CD4-positive, alpha-beta T cell treated with Interleukin-1 beta for 1 hour (primary cell): ENCODE measurements around the gene PSMG4.
"Not testable (repeated sequence)": the region's sequence is repeated elsewhere in the genome, so short reads cannot be mapped to it uniquely, and the experiment has no call there.

Experiments used
- DNase-seq, 2 donors: peaks; one replicate each; pipeline ENCODE4 v3.0.0-alpha.2; 2020 to 2022

Gene PSMG4

GRCh38 chr6:3230900-3231246 is 27.9 kb upstream of the PSMG4 start:
- DNase-seq, result no peak

DNA sequence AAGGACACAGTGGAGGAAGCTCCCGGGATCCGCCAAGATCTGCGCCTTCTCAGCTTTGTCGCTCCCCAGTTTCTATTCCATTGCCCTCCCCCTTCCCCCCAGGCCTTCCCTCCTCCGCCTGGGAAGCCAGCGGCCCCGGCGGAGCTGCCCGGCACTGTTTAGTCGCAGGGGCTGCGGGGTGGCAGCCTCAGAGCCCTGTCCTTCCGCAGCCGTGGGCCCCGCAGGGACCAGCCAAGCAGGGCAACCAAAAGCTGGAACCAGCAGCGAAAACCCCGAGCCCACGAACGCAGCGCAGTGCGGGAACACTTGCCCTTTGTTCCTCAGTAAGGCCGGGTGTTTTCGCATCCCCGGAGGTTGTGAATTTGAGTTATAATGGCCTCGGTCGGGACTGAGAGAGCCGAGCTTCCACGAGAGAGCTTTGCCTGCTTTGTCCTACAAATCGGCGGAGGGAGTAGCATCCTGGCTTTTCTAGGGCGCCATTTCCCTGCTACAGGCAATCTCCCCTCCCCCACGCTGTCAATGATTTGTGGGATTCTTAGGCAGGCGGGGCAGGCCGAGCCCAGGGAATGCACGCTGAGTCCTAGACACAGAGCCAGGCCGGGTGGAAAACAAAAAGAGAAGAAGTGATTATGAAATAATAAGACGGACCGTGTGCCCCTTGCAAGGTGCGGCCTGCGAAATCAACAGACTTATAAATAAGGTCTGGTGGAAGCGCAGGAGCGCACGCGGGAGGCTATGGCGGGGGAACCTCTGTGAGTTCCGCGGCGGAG is 27.3 kb upstream of the PSMG4 start:
- DNase-seq, result no peak

DNA sequence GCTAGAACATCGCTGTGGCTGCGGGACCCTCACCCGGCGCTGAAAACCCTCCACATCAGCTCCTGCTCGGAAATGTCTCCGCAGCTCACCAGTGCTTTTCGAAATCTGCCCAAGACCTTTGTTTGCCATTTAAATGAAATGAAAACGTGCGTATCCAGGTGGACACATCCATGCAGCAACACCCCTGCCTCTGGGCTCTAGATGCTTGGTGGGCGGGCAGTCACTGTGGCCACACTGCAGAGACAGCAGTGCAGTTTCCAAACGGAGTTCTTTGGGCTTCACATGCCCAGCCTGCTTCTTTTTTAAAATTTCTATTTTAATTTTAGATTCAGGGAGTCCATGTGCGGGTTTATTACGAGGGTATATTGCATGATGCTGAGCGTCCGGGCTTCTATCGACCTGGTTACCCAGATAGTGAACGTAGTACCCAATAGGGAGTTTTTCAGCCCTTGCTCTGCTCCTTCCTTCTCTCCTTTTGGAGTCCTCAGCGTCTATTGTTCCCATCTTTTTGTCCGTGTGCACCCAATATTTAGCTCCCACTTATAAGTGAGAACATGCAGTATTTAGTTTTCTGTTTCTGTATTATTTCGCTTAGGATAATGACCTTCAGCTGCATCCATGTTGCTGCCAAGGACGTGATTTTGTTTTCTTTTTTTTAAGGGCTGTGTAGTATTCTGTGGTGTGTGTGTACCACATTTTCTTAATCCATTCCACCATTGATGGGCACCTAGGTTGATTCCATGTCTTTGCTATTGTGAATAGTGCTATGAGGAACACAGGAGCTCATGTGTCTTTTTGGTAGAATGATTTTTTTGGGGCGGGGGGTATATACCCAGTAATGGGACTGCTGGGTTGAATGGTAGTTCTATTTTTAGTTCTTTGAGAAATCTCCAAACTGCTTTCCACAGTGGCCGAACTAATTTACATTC is 26.5 kb upstream of the PSMG4 start:
- DNase-seq, result no peak

GRCh38 chr6:3233321-3233720 is 25.4 kb upstream of the PSMG4 start:
- DNase-seq, result no peak

DNA sequence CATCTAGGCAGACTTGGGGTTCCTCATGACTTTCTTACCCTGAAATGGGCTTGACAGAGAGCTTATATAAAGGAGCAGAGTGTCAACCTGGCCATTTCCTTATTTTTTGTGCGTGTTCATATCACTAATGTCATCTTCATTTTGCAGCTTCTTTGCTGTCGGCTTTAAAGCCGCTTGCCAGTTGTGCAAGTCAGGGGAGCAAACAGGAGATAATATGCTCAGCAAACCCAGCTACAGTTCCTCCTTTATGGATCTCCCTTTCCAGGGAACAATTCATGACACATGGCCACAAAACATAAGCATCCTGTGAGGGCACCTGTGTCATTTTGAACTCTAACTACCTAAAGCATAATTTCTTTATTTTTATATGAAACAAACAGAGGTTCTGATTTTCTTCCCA is 24.8 kb upstream of the PSMG4 start:
- no peak for DNase-seq

DNA sequence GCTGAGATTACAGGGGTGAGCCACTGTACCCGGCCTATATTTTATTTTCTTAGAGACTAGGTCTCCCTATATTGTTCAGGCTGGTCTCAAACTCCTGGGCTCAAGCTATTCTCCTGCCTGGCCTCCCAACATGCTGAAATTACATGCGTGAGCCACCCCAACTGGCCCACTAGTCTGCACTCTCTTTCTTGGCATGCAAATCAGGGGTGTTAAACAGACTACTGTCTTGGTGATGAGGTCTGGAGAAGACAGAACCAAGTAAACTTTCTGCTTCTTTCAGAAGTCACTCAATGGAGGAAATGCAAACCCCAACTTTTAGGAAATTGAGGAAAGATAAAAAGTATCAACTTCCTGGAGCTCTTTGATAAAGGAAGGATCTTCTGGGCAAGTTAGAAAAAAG is 23.3 kb upstream of the PSMG4 start:
- DNase-seq, result no peak

- DNase-seq, result no peak
Measured at GRCh38 chr6:3236005-3236404, 22.7 kb upstream of the PSMG4 start.

DNA sequence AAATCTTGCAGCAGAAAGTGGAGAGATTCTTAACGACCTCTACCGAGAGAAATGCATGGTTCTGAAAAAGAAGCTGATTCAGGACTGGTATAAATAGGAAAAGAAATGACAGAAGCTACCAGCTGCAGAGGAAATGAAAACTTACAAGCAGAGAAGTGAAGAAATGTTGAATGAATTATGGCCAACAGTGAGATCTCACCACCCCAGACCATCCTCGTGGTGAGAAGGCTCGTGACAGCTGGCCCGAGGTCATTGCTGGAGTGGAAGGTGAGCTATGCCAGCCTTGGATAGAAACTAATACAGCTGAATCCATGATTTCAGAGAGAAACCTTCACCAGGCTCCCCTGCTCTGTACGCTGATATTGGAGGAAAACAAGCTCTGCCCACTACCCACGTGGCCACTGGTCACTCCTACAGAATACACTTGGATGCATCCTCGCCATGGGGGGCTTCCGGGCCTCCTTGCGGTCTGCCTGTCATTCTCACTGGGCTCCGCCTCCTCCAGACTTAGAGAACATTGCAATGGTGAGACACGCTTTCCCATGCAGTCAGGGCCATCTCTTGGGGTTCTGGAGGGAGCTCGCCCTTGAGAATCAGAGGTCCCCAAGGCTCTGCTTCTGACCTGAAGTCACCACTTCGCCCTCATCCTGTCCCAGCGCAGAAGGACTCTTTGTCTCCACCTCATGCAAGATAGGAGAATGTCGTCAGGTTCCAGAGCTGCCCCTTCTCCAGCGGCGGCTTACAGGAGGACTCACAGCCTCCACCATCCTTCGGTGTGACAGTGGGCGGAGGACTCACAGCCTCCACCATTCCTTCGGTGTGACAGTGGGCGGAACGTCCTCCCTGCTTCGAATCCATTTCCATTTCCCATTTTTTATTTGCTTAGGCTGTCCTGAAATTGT is 20.7 kb upstream of the PSMG4 start:
- no peak for DNase-seq

- DNase-seq, result no peak
Measured at GRCh38 chr6:3239110-3239830, 19.5 kb upstream of the PSMG4 start.

DNA sequence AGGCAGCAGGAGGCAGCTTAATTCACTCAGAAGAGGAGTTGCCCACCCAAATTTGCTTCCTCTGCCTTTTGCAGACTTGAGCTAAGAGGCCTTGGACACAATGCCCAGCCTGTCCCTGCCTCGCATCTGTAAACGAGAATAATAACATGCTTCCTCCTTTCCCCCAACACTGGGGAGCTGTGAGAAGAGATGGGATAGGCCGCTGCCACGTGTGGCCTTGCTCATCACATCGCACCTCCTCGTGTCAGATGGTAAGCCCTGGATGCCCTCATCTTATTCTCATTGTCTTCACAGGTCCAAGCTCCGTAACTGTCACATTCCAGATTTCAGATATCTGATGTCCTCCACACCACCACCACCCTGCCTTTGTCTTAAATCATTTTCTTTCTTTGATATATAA is 18.2 kb upstream of the PSMG4 start:
- no peak for DNase-seq

- DNase-seq, result not testable (repeated sequence)
Measured at GRCh38 chr6:3241745-3242144, 17.0 kb upstream of the PSMG4 start.

DNA sequence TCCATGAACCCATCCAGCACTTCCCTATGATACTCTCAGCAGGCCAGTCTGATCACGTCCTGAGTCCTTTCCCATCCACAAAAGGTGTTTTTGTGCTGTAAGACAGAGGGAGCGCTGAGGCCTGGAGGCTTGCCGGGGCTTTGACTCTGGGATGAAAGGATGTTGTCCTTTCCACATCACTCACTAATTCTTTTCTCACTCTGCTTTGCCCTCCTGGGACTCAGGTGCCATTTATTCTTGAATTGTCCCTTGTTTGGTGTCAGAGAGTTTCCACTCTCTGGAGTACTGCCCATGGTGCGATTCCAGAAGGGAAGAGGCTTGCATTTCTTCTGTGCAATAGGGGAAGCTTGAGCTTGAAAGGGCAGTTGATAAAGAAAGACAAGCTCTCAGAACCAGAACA is 16.0 kb upstream of the PSMG4 start:
- DNase-seq, result no peak

GRCh38 chr6:3244003-3244831 is 14.5 kb upstream of the PSMG4 start:
- DNase-seq, result no peak

GRCh38 chr6:3244832-3245161 is 13.9 kb upstream of the PSMG4 start:
- DNase-seq, result not testable (repeated sequence)

DNA sequence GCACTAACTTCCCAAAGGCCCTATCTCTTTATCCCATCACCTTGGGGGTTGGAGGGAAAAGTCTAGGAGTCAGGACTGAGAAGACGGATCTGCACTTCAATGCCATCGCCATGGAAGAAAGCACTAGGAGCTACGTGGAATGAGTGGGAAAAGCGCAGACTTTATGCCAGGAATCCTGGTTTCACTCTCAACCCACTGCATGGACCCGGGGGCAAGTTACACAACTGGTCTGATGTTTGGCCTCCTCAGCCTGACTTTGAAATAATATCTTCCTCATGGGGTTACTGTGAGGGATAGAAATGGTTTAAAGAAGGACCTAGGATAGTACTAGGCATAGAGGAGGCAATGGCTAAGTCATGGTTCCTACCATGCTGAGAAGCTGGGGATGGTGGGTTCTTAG is 13.5 kb upstream of the PSMG4 start:
- DNase-seq, result no peak

GRCh38 chr6:3247255-3248146 is 11.2 kb upstream of the PSMG4 start:
- no peak for DNase-seq

- no peak for DNase-seq
Measured at GRCh38 chr6:3249821-3250220, 8.9 kb upstream of the PSMG4 start.

DNA sequence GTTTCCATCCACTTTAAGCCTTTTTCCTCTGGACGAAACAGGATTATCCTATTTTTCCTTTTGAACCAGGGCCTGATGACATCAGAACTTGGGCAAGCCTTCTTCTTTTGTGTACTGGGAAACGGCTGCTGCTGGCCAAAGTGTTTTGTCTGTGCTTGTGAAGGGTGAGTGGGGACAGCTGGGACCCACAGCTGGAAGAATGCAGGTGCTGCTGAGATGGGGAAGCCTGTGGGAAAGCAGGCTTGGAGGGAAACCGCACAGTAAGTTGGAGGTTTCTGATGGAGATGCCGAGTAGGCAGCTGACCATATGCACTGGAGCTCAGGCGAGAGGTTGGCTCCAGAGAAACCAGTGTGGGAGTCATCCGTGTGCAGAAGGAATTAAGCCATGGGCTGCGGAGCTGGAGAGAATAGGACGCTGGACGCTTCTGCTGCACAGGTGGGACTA is 8.5 kb upstream of the PSMG4 start:
- DNase-seq, result no peak

- peak; percentile 78 to 84 for DNase-seq
Measured at GRCh38 chr6:3251462-3252314, 7.1 kb upstream of the PSMG4 start.

- DNase-seq, result no peak
Measured at GRCh38 chr6:3252369-3252768, 6.4 kb upstream of the PSMG4 start.
